Measurements from ENCODE around the gene MBD3L2B. TPM values are rescaled to one million over a fixed set of nuclear protein-coding genes. Genes with fewer than 3 reads are reported as not detected.

The MBD3L2B gene
- polyA plus RNA-seq, 1 donor, result 0.12 TPM

Other genes with a start within 250 kb of the MBD3L2B start
- 3.2 TPM for gene VAV1, start 248.7 kb downstream of the MBD3L2B start, polyA plus RNA-seq
- 1.9 TPM for gene ADGRE1, start 133.9 kb downstream of the MBD3L2B start, polyA plus RNA-seq
- gene MBD3L5, start 9.1 kb upstream of the MBD3L2B start, polyA plus RNA-seq, result not detected
- not detected for gene MBD3L4, start 18.7 kb upstream of the MBD3L2B start, polyA plus RNA-seq
- gene MBD3L2, start 27.9 kb upstream of the MBD3L2B start, polyA plus RNA-seq, result 0.33 TPM
- not detected for gene MBD3L3, start 37.2 kb upstream of the MBD3L2B start, polyA plus RNA-seq
- gene ZNF557, start 48.3 kb upstream of the MBD3L2B start, polyA plus RNA-seq, result 6.0 TPM